Vagina (tissue), 2 donors: ENCODE results near the gene MRPS21.

Source experiments
- POLR2A ChIP-seq, 2 donors: fragments of 450-650 bp; IDR thresholded peaks; one replicate each; pipeline ENCODE4 v1.6.1; 2017; ENCODE audit warnings: antibody characterized with exemption in 2 of 2, mild to moderate bottlenecking in 2 of 2, moderate library complexity in 2 of 2
- POLR2AphosphoS5 ChIP-seq, 2 donors: sonication (generic); formaldehyde crosslinking; IDR thresholded peaks; one replicate each; pipeline ENCODE4 v1.9.0; 2017; ENCODE audit warnings: antibody characterized with exemption in 2 of 2, mild to moderate bottlenecking in 2 of 2, low read depth in 1 of 2; ENCODE audit not compliant: insufficient read depth in 1 of 2
- TF ChIP-seq, protein P1 (sequence below), 3 experiments: fragments of 450-650 bp in 2 of 3; fragments of 200-600 bp in 1 of 3; sonication (generic) in 1 of 3; IDR thresholded peaks; one replicate each; pipeline ENCODE4 v1.5.1; 2017 to 2019; ENCODE audit warnings: antibody characterized with exemption in 3 of 3, mild to moderate bottlenecking in 2 of 3, moderate library complexity in 2 of 3

DNA sequence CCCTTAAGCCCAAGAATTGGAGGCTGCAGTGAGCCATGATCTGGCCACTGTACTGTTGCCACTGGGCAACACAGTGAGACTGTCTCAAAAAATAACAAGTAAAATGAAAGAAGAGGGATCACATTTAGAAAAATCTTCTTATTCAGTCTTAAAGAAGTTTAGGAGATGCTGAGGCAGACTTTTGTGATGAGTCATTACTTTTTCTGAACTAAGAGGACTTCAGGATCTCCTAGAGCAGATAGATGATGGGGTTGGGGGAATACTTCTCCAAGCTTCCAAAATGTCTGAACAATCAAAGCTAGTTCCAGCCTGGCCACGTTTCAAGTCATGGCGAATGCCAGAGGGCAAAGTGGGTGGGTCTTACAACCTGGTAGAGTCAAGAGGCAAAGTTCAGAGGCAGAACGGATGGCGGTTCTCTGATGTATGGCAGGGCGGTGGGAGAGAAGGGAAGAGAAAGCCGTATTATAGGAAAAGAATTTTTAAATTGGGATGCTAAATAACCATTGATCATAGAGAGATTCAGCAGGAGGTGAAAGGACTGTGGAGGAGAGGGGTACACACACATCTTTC lies 13.4 kb upstream of the MRPS21 start:
- TF ChIP-seq, protein P1, sequence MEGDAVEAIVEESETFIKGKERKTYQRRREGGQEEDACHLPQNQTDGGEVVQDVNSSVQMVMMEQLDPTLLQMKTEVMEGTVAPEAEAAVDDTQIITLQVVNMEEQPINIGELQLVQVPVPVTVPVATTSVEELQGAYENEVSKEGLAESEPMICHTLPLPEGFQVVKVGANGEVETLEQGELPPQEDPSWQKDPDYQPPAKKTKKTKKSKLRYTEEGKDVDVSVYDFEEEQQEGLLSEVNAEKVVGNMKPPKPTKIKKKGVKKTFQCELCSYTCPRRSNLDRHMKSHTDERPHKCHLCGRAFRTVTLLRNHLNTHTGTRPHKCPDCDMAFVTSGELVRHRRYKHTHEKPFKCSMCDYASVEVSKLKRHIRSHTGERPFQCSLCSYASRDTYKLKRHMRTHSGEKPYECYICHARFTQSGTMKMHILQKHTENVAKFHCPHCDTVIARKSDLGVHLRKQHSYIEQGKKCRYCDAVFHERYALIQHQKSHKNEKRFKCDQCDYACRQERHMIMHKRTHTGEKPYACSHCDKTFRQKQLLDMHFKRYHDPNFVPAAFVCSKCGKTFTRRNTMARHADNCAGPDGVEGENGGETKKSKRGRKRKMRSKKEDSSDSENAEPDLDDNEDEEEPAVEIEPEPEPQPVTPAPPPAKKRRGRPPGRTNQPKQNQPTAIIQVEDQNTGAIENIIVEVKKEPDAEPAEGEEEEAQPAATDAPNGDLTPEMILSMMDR (IDR thresholded peaks at IDR 0.05), result no peak
- TF ChIP-seq POLR2A (IDR thresholded peaks at IDR 0.05), result no peak
- TF ChIP-seq POLR2AphosphoS5 (IDR thresholded peaks at IDR 0.05; ENCODE audit: insufficient read depth in 1 of 2, low read depth in 1 of 2), result no peak
